GM21576 (cell line): ENCODE data around the gene NCKAP5.
A peak's percentile ranks its signal among the peaks of the same experiment; 100 is the strongest.

Experiments used
- ATAC-seq: cut with Tn5 transposase; IDR thresholded peaks from one replicate; pipeline ENCODE4 v1.9.1; 2021; ENCODE audit warnings: mild to moderate bottlenecking, moderate library complexity; ENCODE audit not compliant: unreplicated experiment

Gene NCKAP5

DNA sequence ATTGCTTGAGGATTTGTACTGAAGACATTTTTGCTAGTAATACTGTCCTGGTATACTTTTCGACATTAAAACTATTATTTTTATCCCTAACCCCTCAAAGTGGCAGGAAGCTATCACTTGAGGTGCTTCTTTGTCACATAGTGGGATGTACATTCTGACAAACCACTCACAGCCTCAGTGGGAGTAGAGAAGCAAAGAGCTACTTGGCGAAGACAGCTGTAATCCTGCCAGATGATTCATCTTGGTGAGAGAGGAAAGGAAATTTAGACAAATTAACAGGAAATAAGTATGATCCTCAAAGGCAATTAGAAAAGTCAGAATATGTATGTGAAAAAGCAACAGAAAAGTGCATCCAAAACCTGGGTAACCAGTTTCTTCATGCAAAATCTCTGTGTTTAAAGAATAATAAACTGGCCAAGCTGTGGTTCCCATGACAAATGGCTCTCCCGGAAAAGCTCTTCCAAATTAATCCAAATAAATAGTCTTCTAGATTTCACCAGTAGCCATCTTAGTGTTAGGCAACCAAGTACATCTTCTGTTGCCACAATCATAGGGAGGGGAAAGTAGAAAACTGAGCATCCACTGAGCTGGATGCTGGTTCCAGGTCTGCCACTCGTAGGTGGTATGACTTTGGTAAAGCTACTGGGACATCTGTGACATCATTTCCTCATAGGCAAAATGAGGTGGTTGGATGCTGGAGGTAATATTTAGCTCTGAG, 590.3 kb downstream of the NCKAP5 start:
- no peak for ATAC-seq

DNA sequence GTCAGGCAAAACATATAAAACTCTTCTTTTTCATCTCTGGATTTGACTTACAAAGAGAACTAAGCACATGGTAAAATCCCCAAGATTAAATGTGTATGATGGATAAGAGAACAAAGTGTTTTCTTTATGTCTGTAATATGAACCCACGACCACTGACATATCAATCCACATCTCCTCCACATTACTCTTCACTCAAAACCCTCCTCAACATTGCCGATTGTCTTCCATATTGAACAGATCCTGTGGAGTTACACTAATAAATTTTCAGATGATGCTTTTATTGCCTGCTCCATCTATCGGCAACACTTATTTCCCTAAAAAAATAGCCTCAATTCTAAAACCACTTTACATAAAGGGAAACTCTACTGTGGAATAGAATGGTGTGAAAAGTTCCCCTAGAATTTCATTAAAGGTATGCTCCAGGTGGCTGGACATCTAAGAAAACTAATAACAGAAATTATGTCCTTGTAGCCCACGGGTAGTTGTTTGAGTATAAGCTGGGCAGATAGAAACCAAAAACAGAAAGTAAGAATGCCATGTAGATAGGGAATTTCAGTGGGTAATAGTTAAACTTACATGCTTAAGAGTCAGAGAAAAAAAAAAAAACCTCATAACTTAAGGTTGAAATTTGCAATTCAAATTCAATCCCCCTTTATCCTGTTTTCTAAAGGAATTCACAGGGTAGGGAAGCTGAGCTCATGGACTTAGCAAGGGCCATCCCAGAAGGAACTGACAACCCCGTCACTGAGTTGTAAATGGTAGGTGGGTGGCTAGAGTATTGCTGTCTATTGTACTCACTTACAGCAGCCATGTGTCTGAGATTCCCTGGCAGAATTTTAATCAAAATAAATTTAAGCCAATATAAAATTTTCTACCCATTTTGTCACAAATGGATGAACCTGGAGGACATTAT, 592.8 kb downstream of the NCKAP5 start:
- ATAC-seq = no peak

DNA sequence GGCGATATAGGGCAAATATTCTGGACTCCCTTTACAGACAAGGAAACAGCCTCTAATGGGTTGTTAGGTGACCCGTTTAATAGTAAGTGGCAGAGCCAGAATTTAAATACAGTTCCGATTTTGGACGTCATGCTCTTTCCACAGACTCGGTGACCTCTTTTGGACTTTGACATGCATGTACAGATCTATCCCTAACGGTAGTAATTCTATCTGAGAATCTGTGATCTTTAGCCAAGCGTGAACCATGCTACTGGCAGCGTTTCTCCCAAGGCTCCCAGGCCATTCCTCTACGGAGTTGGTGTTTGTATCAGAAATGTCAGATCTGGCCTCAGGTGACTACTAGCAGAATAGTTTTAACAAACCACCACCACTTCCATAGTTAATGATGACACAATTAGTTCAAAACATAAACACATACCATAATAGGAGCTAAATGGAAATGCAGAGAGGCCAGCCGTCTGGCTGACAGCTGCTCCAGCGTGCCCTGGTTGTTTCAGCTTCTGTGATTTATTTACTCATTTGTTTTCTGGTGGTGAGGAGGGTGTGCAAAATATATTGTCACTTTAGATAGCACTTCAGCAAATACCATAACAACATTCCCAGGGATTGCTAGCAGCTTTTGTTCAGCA, 593.7 kb downstream of the NCKAP5 start:
- ATAC-seq = no peak

DNA sequence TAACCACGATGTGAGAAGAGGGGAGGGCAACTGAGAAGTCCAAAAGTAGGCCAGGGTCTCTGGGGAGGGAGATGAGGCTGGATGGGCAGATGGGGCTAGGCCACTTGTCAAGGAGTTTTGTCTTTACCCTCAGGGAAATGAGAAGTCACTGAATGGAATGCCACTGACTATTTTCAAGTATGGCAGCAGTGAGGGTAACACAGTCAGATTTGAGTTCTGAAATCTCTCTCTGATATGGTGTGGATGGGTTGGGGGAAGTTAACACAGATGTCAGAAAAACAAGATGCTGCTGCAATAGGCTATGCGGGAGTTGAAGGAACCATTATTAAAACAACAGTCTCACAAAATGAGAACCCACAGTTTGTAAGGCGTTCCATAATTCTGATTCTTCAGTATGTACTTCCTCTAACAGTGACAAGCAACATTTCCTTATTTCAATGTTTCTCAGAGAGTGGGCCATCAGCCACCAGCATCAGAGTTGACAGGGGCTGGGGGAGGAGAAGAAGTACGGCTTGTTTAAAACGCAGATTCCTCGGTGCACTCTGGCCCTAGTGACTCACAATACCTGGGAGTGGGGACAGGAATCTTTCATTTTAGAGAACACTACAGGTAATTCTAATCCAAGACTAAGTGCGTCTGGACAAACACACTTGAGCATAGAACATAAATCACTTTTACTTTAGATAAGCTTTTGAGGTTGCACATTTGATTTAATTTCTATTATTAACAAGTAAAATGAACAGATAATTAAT, 596.8 kb downstream of the NCKAP5 start:
- no peak for ATAC-seq

DNA sequence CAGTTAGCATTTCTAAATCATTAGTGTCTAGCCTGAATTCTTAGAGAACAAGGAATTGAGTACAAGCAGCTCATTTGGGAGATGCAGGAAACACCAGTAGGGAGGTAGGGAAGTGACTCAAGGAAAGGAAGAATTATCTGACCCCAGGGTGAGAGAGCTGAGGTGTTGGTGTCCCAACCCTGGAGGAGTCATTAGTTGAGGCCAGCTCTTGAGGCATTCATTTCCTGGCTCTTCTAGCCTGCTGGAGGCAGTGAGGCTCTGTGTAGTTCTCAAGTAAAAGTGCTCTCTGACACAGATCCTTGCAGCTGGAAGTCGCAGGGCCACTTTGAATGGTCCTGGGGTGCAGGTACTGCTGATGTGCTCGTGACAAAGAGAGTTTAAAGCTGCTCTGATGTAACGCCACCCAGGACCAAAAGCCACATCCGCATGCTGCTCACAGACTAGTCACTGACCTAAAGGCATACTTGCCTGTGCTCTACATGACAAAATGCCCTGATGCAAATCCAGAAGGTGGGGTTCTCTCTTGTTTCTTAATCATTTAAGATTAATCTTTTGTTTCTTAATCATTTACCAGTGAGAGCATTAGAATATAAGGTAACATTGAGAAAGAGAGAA, 598.8 kb downstream of the NCKAP5 start:
- ATAC-seq = no peak

DNA sequence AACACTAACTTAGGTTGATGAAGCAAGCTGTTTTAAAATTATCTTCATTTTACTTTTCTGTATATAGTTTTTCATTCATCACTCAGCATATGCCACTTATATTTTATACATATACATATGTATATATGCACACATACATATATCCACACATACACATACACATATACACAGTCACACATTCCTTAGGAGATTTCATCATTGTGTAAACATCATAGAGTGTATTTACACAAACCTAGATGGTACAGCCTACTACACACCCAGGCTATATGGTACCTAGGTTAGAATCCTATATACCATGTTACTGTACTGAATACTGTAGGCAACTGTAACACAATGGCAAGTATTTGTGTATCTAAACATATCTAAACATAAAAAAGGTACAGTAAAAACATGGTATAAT, 602.8 kb downstream of the NCKAP5 start:
- no peak for ATAC-seq

DNA sequence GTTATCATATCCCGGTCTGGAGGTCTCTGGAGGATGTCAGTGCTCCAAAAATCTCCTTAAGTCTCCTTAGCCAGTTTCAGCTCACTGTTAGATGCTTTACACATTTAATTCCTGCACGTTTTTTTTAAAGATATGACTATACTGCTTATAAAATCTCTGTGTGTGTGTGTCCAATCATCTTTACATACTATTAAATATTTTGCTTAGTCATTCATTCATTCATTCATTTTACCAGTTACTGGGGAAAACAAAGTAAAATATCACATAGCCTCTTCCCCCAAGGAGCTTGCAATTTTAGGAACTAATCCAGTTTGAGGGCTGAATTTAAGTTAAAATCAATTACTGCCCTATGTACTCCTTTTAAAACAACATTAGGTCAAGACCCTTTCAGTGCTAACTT, 605.1 kb downstream of the NCKAP5 start:
- ATAC-seq = no peak

DNA sequence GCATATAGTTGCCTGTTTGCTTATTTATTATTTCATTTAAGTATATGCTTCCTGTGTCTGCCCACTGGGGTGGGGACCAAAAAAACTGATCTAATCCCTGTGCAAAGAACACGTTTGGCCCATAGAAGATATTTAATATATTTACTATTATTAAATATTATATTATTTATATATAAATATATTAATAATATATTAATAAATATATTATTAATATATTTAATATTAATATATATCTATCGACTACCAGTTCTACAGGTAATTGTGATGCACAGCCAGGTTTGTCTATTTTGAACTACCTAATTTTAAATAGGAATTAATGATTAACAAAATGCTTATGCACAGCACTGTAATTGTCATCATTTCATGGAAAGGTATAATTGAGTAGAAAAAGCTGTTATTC, 609.4 kb downstream of the NCKAP5 start:
- no peak for ATAC-seq

DNA sequence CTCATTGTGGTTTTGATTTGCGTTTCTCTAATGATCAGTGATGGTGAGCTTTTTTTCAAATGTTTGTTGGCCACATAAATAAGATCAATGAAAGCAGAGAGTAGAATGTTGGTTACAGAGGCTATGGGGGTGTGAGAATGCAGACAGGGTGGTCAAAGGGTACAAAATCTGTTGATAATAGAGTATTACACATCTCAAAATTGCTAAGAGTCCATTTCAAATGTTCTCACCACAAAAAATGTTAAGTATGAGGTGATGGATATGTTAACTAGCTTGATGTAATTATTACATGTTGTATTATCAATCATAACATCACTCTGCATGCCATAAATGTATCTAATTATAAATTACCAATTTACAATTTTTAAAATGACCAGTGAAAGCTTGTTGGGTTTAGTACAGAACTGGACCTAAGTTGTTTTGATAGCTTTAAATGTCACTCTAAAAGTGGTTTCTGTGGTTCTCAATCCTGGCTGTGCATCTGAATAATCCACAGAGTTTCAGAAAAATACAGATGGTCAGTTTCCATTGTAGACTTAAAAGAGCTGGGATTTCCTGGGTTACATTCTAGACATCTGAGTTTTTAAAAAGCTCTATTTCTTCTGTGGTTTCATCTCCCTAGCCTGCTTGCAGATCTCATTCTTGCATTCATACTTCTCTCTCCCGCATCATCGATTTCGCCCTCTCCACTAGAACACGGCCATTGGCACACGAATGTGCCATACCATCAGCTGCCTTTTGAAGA, 612.2 kb downstream of the NCKAP5 start:
- no peak for ATAC-seq

DNA sequence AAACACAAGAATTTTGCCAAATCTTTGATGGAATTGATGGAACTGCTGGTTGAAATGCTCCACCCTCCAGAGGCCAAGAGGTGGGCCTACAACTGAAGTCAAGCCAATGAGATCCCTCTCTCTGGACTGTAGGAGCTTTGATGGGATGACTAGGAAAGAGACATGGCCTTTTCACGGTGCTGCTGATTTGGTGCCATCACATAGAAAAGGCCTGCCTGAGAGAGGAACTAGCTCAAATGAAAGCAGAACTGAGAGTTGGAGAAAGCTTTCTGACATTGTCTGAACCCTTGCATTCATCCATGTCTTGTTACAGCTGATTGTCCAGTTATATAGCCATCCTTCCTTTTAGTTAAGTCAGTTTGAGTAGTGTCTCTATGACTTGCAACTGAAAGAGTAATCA, 614.5 kb downstream of the NCKAP5 start:
- peak; percentile 89 for ATAC-seq

DNA sequence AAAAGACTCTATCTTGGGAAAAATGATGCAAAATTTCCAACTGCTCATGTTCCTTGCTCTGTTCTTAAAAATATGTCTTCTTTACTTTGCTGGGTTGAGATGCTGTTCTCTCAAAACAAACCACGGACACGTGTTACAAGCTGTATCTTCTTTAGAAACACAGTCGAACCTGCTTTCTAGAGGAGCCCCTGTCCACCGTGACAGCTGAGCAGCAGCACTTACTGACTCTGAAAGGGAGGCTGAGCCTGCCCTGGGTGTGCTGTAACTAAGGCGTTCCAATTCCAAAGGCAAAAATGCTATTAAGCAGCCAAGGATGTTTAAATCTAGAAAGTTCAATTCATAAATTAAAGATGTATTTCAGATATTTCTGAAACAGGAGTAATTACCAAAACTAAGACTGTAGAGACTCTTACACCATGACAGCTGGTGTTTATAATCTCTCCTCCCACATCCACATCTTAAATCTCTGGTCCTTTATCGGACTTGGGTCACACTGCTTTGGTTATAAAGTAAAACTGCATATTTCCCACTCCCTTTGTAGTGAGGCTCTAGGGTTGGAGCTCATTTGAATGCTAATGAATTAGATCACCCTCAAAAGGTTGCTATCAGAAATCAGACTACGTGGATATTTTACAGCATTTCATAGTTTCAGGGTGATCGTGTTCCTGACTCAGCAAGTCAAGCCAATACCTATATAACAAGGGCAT, 617.1 kb downstream of the NCKAP5 start:
- no peak for ATAC-seq

DNA sequence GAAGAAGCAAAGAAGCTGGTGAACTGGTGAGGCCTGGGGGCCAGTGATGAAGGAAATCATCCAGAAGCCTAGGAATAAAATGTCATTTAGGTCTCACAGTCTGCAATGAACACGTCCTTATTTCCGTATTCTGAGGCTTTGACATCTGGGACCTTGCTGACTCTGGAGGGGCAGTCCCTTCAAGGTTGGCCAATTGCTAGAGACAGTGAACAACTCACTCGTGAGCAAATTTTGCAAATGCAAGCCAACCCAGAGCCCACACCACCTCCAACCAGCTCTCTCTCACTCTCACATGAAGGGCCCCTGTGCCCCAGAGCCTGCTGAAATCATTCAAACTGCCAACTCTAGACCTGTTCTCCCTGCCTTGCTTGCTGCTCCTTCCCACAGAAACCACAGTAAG, 619.2 kb downstream of the NCKAP5 start:
- no peak for ATAC-seq

DNA sequence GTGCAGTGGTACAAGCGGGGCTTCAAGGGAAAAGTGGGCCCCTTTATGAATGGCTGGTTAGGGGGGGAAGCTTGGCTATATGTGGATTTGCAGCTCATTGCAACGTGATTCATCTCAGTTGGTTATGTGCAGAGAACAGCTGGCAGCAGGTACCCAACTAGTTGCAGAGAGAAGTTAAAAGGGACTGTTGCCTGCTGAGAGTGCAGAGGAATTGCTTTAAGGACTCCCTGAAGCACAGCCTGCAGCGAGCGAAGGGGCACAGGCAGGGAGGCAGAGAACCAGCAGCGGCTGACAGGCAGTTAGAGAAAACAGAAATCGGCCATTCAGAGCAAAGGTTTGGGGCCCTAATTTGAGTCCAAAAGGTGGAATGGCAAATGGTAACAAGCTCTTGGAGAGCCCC, 620.1 kb downstream of the NCKAP5 start:
- no peak for ATAC-seq

DNA sequence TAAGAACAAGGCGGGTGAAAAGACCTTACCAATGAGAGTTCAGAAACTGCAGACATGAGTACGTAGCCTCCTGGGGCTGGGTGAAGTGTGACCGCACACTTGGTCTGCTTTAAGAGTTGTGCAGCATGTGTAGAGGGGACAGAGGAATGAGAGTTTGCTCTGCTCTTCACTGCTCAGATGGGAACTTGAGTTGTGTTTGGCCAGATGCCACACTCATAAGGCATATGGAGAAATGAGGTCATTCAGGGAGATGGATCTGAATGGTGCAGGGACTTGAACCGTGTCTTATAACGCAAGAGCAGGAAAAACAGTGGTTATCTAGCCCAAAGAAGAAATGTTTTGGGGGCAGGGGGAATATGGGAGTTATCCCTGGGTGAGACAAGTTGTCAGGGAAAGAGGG, 624.4 kb downstream of the NCKAP5 start:
- ATAC-seq = no peak

DNA sequence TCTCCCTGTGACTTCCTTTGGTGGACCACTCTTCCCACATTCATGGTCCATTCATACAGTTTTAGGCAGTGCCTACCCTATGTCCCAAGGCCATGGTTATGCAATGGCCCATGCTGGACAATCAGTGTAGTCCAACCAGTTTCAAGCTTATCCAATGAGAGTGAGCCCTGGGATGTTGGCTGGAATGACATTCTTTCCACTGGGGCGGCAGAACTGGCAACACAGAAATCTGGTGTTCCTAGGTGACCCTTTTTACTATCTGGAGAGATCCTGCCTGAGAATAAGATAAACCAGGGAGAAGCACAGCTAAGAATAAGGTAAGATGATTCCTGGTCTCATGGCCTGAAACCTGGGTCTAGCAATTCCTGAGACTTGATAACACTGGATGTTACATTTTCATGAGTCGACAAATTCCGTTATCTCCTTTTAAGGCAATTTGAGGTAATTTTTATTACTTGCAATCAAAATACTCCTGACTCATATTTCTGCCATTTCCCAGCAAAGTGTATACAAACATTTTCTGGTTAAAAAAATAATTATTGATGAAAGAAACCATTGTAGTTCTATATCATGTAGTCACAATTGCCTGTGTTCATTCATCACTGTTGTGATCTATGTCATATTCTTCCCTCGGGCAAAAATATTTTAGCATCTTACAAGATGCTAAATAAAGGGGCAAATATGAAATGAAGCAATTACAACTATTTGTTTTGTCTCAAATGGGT, 626.8 kb downstream of the NCKAP5 start:
- no peak for ATAC-seq

DNA sequence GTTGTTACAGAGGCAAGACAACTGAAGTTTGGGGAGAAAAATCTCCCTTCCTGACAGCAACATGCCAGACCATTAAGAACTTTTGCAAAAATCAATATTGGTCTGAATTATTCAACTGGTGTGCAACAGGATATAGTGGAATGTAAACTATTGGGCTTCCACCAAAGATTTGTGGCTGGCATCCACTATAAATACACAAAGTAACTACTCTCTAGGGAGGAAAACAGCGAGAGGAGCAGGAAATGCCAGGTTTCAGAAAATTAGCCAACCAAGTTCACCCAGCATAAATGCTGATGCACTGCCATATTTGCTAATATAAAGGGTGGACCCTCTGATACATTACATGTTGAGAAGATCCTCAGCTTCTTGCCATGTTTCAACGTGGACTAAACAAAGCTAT, 630.6 kb downstream of the NCKAP5 start:
- ATAC-seq = no peak

DNA sequence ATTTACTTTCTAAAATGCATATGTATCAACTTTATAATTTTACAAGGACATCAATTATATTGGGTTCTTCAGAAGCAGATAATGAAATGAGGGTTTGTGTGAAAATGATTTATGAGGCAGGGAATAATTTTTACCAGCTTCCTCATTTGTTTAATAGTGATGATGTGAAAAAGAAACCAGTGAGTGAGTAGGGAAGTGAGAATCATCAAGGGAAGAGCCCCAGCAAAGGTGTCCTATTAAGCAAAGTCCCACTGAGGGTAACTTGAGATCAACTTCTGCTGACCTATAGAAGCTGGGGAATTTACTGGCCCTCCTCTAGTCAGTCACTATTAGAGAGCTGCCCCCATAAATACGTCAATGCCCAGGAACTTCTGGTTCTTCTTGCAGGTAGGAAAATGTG, 631.5 kb downstream of the NCKAP5 start:
- ATAC-seq = peak; percentile 91

DNA sequence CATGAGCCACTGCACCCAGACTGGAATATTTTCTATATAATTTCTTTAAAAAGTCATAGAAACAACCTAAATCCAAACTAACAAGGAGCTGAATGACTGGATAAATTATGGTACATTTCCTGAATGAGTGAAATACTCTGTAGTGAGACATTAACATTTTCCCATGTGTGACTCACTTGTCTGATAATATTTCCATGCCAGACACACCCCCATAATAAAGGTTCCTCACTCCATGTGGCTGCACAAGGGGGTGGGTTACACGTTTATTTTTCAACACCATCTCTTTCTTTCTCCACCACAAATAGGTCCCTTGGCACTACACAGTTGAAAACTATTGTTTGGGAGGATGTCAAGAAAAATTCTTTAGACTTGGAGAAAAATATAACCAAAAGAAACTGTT, 632.0 kb downstream of the NCKAP5 start:
- ATAC-seq = no peak

DNA sequence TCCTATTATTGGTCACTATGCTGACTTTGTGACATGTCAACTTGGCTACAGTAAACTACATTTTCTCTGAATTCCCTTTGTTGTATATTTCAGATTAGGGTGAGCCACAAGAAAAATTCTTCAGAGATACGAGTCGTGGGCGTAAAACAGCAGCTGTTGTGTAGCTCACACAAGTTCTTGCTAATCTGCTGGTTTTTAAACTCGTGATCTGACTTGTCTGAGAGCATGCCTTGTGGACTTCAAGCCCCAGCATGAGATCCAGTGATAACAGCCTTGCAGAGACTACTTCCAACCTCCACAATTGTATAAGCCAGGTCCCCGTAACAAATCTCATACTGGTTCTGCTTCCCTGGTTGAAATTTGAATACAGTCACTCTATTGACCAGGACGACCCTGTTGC, 638.5 kb downstream of the NCKAP5 start:
- ATAC-seq = no peak
